CD4-positive, alpha-beta memory T cell (primary cell): Measurements from ENCODE around the gene CYREN. TPM values are rescaled to one million over a fixed set of nuclear protein-coding genes. Genes with fewer than 3 reads are reported as not detected.

Experiments
- CTCF ChIA-PET: fragments of 350-600 bp; sonication (Branson Sonifier 250); formaldehyde crosslinking; loops from one replicate; lab custom pipeline; 2021; ENCODE audit warnings: inconsistent platforms; ENCODE audit not compliant: partially characterized antibody; lab: Charles Lee
- POLR2A ChIA-PET: fragments of 350-600 bp; sonication (Branson Sonifier 250); formaldehyde crosslinking; loops from one replicate; lab custom pipeline; 2021; ENCODE audit not compliant: partially characterized antibody; lab: Charles Lee
- DNase-seq, 5 donors: peaks; one replicate each; pipeline versions ENCODE4 v3.0.0 to v3.0.0-alpha.2; 2020 to 2022; ENCODE audit warnings: mixed read lengths in 1 of 5
- H3K27ac ChIP-seq: one replicate; pipeline ENCODE4 v1.7.0; 2013; ENCODE audit warnings: low read depth, low read length
- H3K27me3 ChIP-seq: 2 replicates; pipeline ENCODE4 v1.7.0; 2013; ENCODE audit warnings: mild to moderate bottlenecking, low read length, moderate library complexity; ENCODE audit not compliant: insufficient read depth
- H3K36me3 ChIP-seq: 2 replicates; pipeline ENCODE4 v1.7.0; 2013; ENCODE audit warnings: mild to moderate bottlenecking, low read length, moderate library complexity; ENCODE audit not compliant: insufficient read depth
- H3K4me1 ChIP-seq: 2 replicates; pipeline ENCODE4 v1.7.0; 2013; ENCODE audit warnings: mild to moderate bottlenecking, low read length, moderate library complexity; ENCODE audit not compliant: insufficient read depth
- H3K4me3 ChIP-seq, 2 donors: one replicate each; pipeline ENCODE4 v1.7.0; 2013; ENCODE audit warnings: low read length in 2 of 2, mild to moderate bottlenecking in 1 of 2
- H3K9me3 ChIP-seq, 2 donors: one replicate each; pipeline ENCODE4 v1.7.0; 2013; ENCODE audit warnings: low read length in 2 of 2, control low read depth in 1 of 2; ENCODE audit not compliant: control insufficient read depth in 1 of 2
- H3K27ac Mint-ChIP-seq, 7 donors: one replicate each; pipeline ENCODE4 v1.8.0; 2020 to 2021; ENCODE audit warnings: mixed read lengths in 7 of 7, mild to moderate bottlenecking in 6 of 7, inconsistent platforms in 3 of 7, moderate library complexity in 3 of 7
- H3K27me3 Mint-ChIP-seq, 2 donors: one replicate each; pipeline ENCODE4 v1.8.0; 2020 to 2021; ENCODE audit warnings: mixed read lengths in 2 of 2
- H3K36me3 Mint-ChIP-seq, 2 donors: one replicate each; pipeline ENCODE4 v1.8.0; 2020 to 2021; ENCODE audit warnings: mixed read lengths in 2 of 2, inconsistent platforms in 1 of 2, mild to moderate bottlenecking in 1 of 2
- H3K4me1 Mint-ChIP-seq, 4 donors: one replicate each; pipeline ENCODE4 v1.8.0; 2020 to 2021; ENCODE audit warnings: mixed read lengths in 4 of 4, mild to moderate bottlenecking in 1 of 4
- H3K4me3 Mint-ChIP-seq, 8 donors: one replicate each; pipeline ENCODE4 v1.8.0; 2020 to 2021; ENCODE audit warnings: mixed read lengths in 8 of 8, mild to moderate bottlenecking in 7 of 8, moderate library complexity in 6 of 8, inconsistent platforms in 3 of 8
- H3K9me3 Mint-ChIP-seq, 8 donors: one replicate each; pipeline ENCODE4 v1.8.0; 2020 to 2021; ENCODE audit warnings: mixed read lengths in 8 of 8, mild to moderate bottlenecking in 5 of 8, inconsistent platforms in 3 of 8, moderate library complexity in 1 of 8
- intact Hi-C: fragments of 100-400 bp; cut with micrococcal nuclease; formaldehyde crosslinking; loops from one replicate; pipeline ENCODE4 v1.15.1; 2023
- polyA plus RNA-seq, 2 donors: library from polyadenylated mRNA; unstranded; fragments of 300-500 nt; fragmentation: Illumina TruSeq; gene quantifications; one replicate each; pipeline ENCODE4 v1.2.3, GENCODE V29; 2021
- total RNA-seq, 2 experiments: library from RNA; stranded (reverse); gene quantifications; one replicate each; pipeline ENCODE4 v1.2.3, GENCODE V29; 2021

Gene CYREN
- total and polyA plus RNA-seq, 4 experiments from 2014 or later = 35.2 to 52.9 (median 45.9) TPM

- peak overlapping the region in 2 of 8 donors; percentile 40 to 44 for H3K4me3 Mint-ChIP-seq
- POLR2A ChIA-PET = interaction anchor here (0.6 to 5.4 kb wide), 5 partner anchors 8 to 489 kb away, joined by 3 to 74 read pairs (median 5); partner anchors contain the start of genes CYREN and TMEM140
Measured at GRCh38 chr7:135160858-135161653, 9.5 kb downstream of the CYREN start.

GRCh38 chr7:135160098-135160857, 10.2 kb downstream of the CYREN start:
- Histone ChIP-seq H3K4me1 (peaks cover 39% of the 10 kb centered on the region), H3K4me3 (no peak overlapping the region), H3K27me3 (no peaks in the 10 kb centered on the region), H3K9me3 (peaks cover 0 to 7% of the 10 kb centered on the region in 2 donors), H3K27ac (no peak overlapping the region), H3K36me3 (no peaks in the 10 kb centered on the region)
- intact Hi-C loops = no loop called here
- CTCF ChIA-PET = interaction anchor here (1.7 to 12.3 kb wide), 4 partner anchors 10 to 175 kb away, joined by 6 to 162 read pairs (median 16); partner anchors contain the start of genes AGBL3, CYREN and TMEM140
- peaks cover 69 to 73% of the 10 kb centered on the region in 2 donors for H3K36me3 Mint-ChIP-seq
- peaks cover 26 to 69% (median 52%) of the 10 kb centered on the region in 4 donors for H3K4me1 Mint-ChIP-seq
- peak overlapping the region in 3 of 8 donors; percentile 40 to 76 (median 55) for H3K4me3 Mint-ChIP-seq
- peaks cover 0 to 25% (median 18%) of the 10 kb centered on the region in 8 donors for H3K9me3 Mint-ChIP-seq
- DNase-seq = no peak
- POLR2A ChIA-PET = interaction anchor here (0.6 to 5.4 kb wide), 5 partner anchors 9 to 490 kb away, joined by 3 to 74 read pairs (median 5); partner anchors contain the start of genes CYREN and TMEM140
- H3K27ac Mint-ChIP-seq = peak overlapping the region; percentile 24 to 85 (median 74)
- H3K27me3 Mint-ChIP-seq = no peaks in the 10 kb centered on the region

More at GRCh38 chr7:135160858-135161653, 9.5 kb downstream of the CYREN start:
- Histone ChIP-seq H3K9me3 (peaks cover 0 to 2% of the 10 kb centered on the region in 2 donors), H3K27me3 (no peaks in the 10 kb centered on the region), H3K36me3 (peaks cover 4% of the 10 kb centered on the region), H3K4me3 (no peak overlapping the region), H3K4me1 (peaks cover 39% of the 10 kb centered on the region), H3K27ac (no peak overlapping the region)
- Mint-ChIP-seq H3K36me3 (peaks cover 67 to 73% of the 10 kb centered on the region in 2 donors), H3K27ac (peak overlapping the region; percentile 52 to 85 (median 74)), H3K9me3 (peaks cover 0 to 18% (median 11%) of the 10 kb centered on the region in 8 donors), H3K27me3 (no peaks in the 10 kb centered on the region), H3K4me1 (peaks cover 27 to 72% (median 53%) of the 10 kb centered on the region in 4 donors)
- intact Hi-C loops = no loop called here
- no peak for DNase-seq
- CTCF ChIA-PET = interaction anchor here (1.7 to 12.3 kb wide), 4 partner anchors 9 to 176 kb away, joined by 6 to 162 read pairs (median 16); partner anchors contain the start of genes AGBL3, CYREN and TMEM140

- H3K27ac ChIP-seq = no peak overlapping the region
- peaks cover 39% of the 10 kb centered on the region for H3K4me1 ChIP-seq
- POLR2A ChIA-PET = interaction anchor here (1.5 to 5.4 kb wide), 3 partner anchors 10 to 52 kb away, joined by 3 to 74 read pairs (median 59); partner anchors contain the start of genes CYREN, TMEM140 and WDR91
- Mint-ChIP-seq H3K4me1 (peaks cover 30 to 73% (median 54%) of the 10 kb centered on the region in 4 donors), H3K4me3 (peak overlapping the region in 3 of 8 donors; percentile 12 to 76 (median 55)), H3K36me3 (peaks cover 71 to 74% of the 10 kb centered on the region in 2 donors), H3K27me3 (no peaks in the 10 kb centered on the region), H3K27ac (peak overlapping the region in 6 of 7 donors; percentile 49 to 81 (median 62)), H3K9me3 (peaks cover 0 to 33% (median 25%) of the 10 kb centered on the region in 8 donors)
- H3K4me3 ChIP-seq = no peak overlapping the region
- H3K27me3 ChIP-seq = no peaks in the 10 kb centered on the region
- CTCF ChIA-PET = interaction anchor here (1.7 to 3.3 kb wide), 5 partner anchors 9 to 172 kb away, joined by 6 to 26 read pairs (median 12); partner anchors contain the start of genes AGBL3, CYREN and TMEM140
- intact Hi-C loops = loop anchor here (1.0 kb wide), 1 partner anchor 10 kb away; no protein-coding TSS in a partner anchor
- no peak for DNase-seq
- H3K36me3 ChIP-seq = no peaks in the 10 kb centered on the region
- H3K9me3 ChIP-seq = peaks cover 0 to 7% of the 10 kb centered on the region in 2 donors
Measured at GRCh38 chr7:135159359-135160085, 11.0 kb downstream of the CYREN start.

GRCh38 chr7:135158874-135159273, 11.6 kb downstream of the CYREN start:
- Mint-ChIP-seq H3K27ac (peak overlapping the region in 6 of 7 donors; percentile 6 to 77 (median 56)), H3K4me1 (peaks cover 37 to 76% (median 59%) of the 10 kb centered on the region in 4 donors), H3K9me3 (peaks cover 4 to 40% (median 32%) of the 10 kb centered on the region in 8 donors), H3K36me3 (peaks cover 71 to 74% of the 10 kb centered on the region in 2 donors), H3K27me3 (no peaks in the 10 kb centered on the region), H3K4me3 (peak overlapping the region in 2 of 8 donors; percentile 5 to 35)
- H3K36me3 ChIP-seq = no peaks in the 10 kb centered on the region
- ChIA-PET POLR2A (interaction anchor here (0.9 to 5.4 kb wide), 4 partner anchors 10 to 513 kb away, joined by 3 to 74 read pairs (median 32); partner anchors contain the start of genes BPGM, CYREN, TMEM140 and WDR91), CTCF (interaction anchor here (1.9 to 6.1 kb wide), 3 partner anchors 10 to 172 kb away, joined by 12 to 54 read pairs (median 14); partner anchors contain the start of genes AGBL3, CYREN and TMEM140)
- peaks cover 39% of the 10 kb centered on the region for H3K4me1 ChIP-seq
- no peak overlapping the region for H3K27ac ChIP-seq
- intact Hi-C loops = loop anchor here (1.0 kb wide), 1 partner anchor 10 kb away; no protein-coding TSS in a partner anchor
- no peak for DNase-seq
- peaks cover 0 to 7% of the 10 kb centered on the region in 2 donors for H3K9me3 ChIP-seq
- H3K27me3 ChIP-seq = no peaks in the 10 kb centered on the region
- no peak overlapping the region for H3K4me3 ChIP-seq

GRCh38 chr7:135158141-135158655, 12.3 kb downstream of the CYREN start:
- POLR2A ChIA-PET = interaction anchor here (0.9 to 5.4 kb wide), 4 partner anchors 9 to 512 kb away, joined by 3 to 74 read pairs (median 32); partner anchors contain the start of genes BPGM, CYREN, TMEM140 and WDR91
- intact Hi-C loops = no loop called here

More at GRCh38 chr7:135158141-135158655, 12.3 kb downstream of the CYREN start:
- H3K9me3 ChIP-seq = peaks cover 0 to 7% of the 10 kb centered on the region in 2 donors
- peak overlapping the region in 1 of 8 donors; percentile 46 for H3K4me3 Mint-ChIP-seq
- CTCF ChIA-PET = interaction anchor here (1.9 to 6.1 kb wide), 3 partner anchors 10 to 171 kb away, joined by 12 to 54 read pairs (median 14); partner anchors contain the start of genes AGBL3, CYREN and TMEM140
- H3K9me3 Mint-ChIP-seq = peaks cover 5 to 45% (median 37%) of the 10 kb centered on the region in 8 donors
- peak overlapping the region in 2 of 7 donors; percentile 12 to 43 for H3K27ac Mint-ChIP-seq
- peaks cover 41 to 80% (median 62%) of the 10 kb centered on the region in 4 donors for H3K4me1 Mint-ChIP-seq
- no peak overlapping the region for H3K4me3 ChIP-seq
- H3K27ac ChIP-seq = no peak overlapping the region
- peaks cover 39% of the 10 kb centered on the region for H3K4me1 ChIP-seq
- DNase-seq = no peak
- no peaks in the 10 kb centered on the region for H3K27me3 ChIP-seq
- no peaks in the 10 kb centered on the region for H3K27me3 Mint-ChIP-seq
- H3K36me3 ChIP-seq = no peaks in the 10 kb centered on the region
- H3K36me3 Mint-ChIP-seq = peaks cover 76 to 77% of the 10 kb centered on the region in 2 donors
